HEK293 (cell line): ENCODE results near the gene CYTH3.

Experiments
- CTCF ChIA-PET: fragments of 350-600 bp; formaldehyde crosslinking; extraction: SDS; loops from one replicate; lab custom pipeline; 2021; ENCODE audit warnings: antibody characterized with exemption; lab: Yijun Ruan, JAX
- POLR2A ChIA-PET: fragments of 300-600 bp; formaldehyde crosslinking; extraction: SDS; loops from one replicate; lab custom pipeline; 2020; ENCODE audit warnings: antibody characterized with exemption, inconsistent platforms; lab: Yijun Ruan, JAX
- H3K27ac ChIP-seq: fragments of 200-500 bp; sonication (Bioruptor generic); 2 replicates; pipeline ENCODE4 v1.5.1; 2014; ENCODE audit warnings: low read depth, low read length, control low read depth, inconsistent platforms; ENCODE audit errors: extremely low read depth
- H3K36me3 ChIP-seq, 2 experiments: fragments of 200-500 bp in 1 of 2; sonication (Bioruptor generic) in 1 of 2; 1 replicate in 1 of 2; 2 replicates in 1 of 2; pipeline ENCODE4 v1.5.1; 2014 to 2017; ENCODE audit warnings: inconsistent platforms in 2 of 2, low read length in 2 of 2; ENCODE audit not compliant: control insufficient read depth in 2 of 2, insufficient read depth in 1 of 2
- H3K4me1 ChIP-seq: fragments of 200-500 bp; sonication (Bioruptor generic); 2 replicates; pipeline ENCODE4 v1.5.1; 2014; ENCODE audit warnings: mild to moderate bottlenecking, low read length, inconsistent platforms; ENCODE audit not compliant: control insufficient read depth, insufficient read depth
- H3K4me3 ChIP-seq: 2 replicates; pipeline ENCODE4 v1.5.1; 2011; ENCODE audit warnings: low read depth, mild to moderate bottlenecking, control low read depth, low read length, moderate library complexity
- H3K9me3 ChIP-seq: fragments of 200-500 bp; sonication (Bioruptor generic); 2 replicates; pipeline ENCODE4 v1.5.1; 2014; ENCODE audit warnings: low read depth, low read length, inconsistent platforms; ENCODE audit not compliant: control insufficient read depth, insufficient read depth
- HIC1 ChIP-seq: fragments of 450-650 bp; formaldehyde crosslinking; IDR thresholded peaks from 2 replicates; pipeline ENCODE4 v1.5.1; 2016; ENCODE audit warnings: missing biosample characterization, missing genetic modification characterization
- KLF8 ChIP-seq: fragments of 450-650 bp; formaldehyde crosslinking; IDR thresholded peaks from 2 replicates; pipeline ENCODE4 v1.5.1; 2016; ENCODE audit warnings: missing biosample characterization, missing genetic modification characterization
- PRDM2 ChIP-seq: fragments of 450-650 bp; formaldehyde crosslinking; IDR thresholded peaks from 2 replicates; pipeline ENCODE4 v1.5.1; 2016; ENCODE audit warnings: missing biosample characterization, missing genetic modification characterization, borderline replicate concordance
- REPIN1 ChIP-seq: fragments of 450-650 bp; formaldehyde crosslinking; IDR thresholded peaks from 2 replicates; pipeline ENCODE4 v1.5.1; 2017; ENCODE audit warnings: missing biosample characterization, missing genetic modification characterization, low read depth
- SALL2 ChIP-seq: fragments of 450-650 bp; formaldehyde crosslinking; IDR thresholded peaks from 2 replicates; pipeline ENCODE4 v1.5.0; 2017; ENCODE audit warnings: missing biosample characterization, mild to moderate bottlenecking, missing genetic modification characterization, borderline replicate concordance
- ZBTB17 ChIP-seq: fragments of 450-650 bp; formaldehyde crosslinking; IDR thresholded peaks from 2 replicates; pipeline ENCODE4 v1.5.1; 2016; ENCODE audit warnings: missing biosample characterization, missing genetic modification characterization
- ZBTB8A ChIP-seq: fragments of 450-650 bp; formaldehyde crosslinking; IDR thresholded peaks from 2 replicates; pipeline ENCODE4 v1.5.1; 2016; ENCODE audit warnings: missing biosample characterization, missing genetic modification characterization
- ZNF132 ChIP-seq: fragments of 450-650 bp; formaldehyde crosslinking; IDR thresholded peaks from 2 replicates; pipeline ENCODE4 v1.5.1; 2017; ENCODE audit warnings: missing biosample characterization, missing genetic modification characterization, borderline replicate concordance
- ZNF138 ChIP-seq: fragments of 450-650 bp; formaldehyde crosslinking; IDR thresholded peaks from 2 replicates; pipeline ENCODE4 v1.5.1; 2016; ENCODE audit warnings: missing biosample characterization, missing genetic modification characterization, borderline replicate concordance
- ZNF146 ChIP-seq: fragments of 450-650 bp; formaldehyde crosslinking; IDR thresholded peaks from 2 replicates; pipeline ENCODE4 v1.5.1; 2016; ENCODE audit warnings: missing biosample characterization, missing genetic modification characterization
- ZNF311 ChIP-seq: fragments of 450-650 bp; formaldehyde crosslinking; IDR thresholded peaks from 2 replicates; pipeline ENCODE4 v1.5.1; 2017; ENCODE audit warnings: missing biosample characterization, missing genetic modification characterization, borderline replicate concordance
- ZNF37A ChIP-seq: fragments of 450-650 bp; IDR thresholded peaks from 2 replicates; pipeline ENCODE4 v1.5.1; 2018; ENCODE audit warnings: missing biosample characterization, missing genetic modification characterization
- ZNF623 ChIP-seq: fragments of 450-650 bp; formaldehyde crosslinking; IDR thresholded peaks from 2 replicates; pipeline ENCODE4 v1.5.1; 2016; ENCODE audit warnings: missing biosample characterization, missing genetic modification characterization
- TF ChIP-seq, protein P1 (sequence below): fragments of 450-650 bp; formaldehyde crosslinking; IDR thresholded peaks from 2 replicates; pipeline ENCODE4 v1.5.1; 2016; ENCODE audit warnings: missing biosample characterization, missing genetic modification characterization
- TF ChIP-seq, protein P2 (sequence below): fragments of 450-650 bp; formaldehyde crosslinking; IDR thresholded peaks from 2 replicates; pipeline ENCODE4 v1.5.1; 2017; ENCODE audit warnings: missing biosample characterization, missing genetic modification characterization
- TF ChIP-seq, protein P3 (sequence below): fragments of 450-650 bp; formaldehyde crosslinking; IDR thresholded peaks from 2 replicates; pipeline ENCODE4 v1.5.1; 2017; ENCODE audit warnings: missing biosample characterization, mild to moderate bottlenecking, missing genetic modification characterization, moderate library complexity

Gene CYTH3

DNA sequence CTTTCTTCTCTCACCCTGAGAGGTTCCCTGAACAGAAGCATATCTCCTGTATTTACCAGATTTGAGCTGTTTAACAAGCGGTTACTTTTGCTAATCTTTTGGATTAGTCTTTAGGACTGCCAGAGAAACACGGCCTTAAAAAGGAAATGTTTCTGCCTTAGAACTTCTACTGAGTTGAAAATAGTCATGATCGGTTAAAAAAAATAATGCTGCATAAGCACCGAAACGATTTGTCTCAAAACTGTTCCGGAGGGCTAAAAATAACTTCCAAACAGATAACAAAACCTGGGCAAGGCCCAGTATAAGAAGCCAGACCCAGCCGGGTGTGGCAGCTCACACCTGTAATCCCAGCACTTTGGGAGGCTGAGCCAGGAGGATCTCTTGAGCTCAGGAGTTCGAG, 43.3 kb upstream of the CYTH3 start:
- Histone ChIP-seq H3K27ac (no peak overlapping the region), H3K4me1 (no peaks in the 10 kb centered on the region), H3K9me3 (no peaks in the 10 kb centered on the region), H3K36me3 (no peaks in the 10 kb centered on the region), H3K4me3 (no peak overlapping the region)
- ChIA-PET CTCF (interaction anchor here (0.6 to 0.7 kb wide), 2 partner anchors 18 to 96 kb away, joined by 3 read pairs; no protein-coding TSS in a partner anchor), POLR2A (no interaction called here)
- TF ChIP-seq ZNF623 (tag by site-specific recombination): no peak
- no peak for TF ChIP-seq SALL2 (tag by site-specific recombination)
- TF ChIP-seq, protein P1, sequence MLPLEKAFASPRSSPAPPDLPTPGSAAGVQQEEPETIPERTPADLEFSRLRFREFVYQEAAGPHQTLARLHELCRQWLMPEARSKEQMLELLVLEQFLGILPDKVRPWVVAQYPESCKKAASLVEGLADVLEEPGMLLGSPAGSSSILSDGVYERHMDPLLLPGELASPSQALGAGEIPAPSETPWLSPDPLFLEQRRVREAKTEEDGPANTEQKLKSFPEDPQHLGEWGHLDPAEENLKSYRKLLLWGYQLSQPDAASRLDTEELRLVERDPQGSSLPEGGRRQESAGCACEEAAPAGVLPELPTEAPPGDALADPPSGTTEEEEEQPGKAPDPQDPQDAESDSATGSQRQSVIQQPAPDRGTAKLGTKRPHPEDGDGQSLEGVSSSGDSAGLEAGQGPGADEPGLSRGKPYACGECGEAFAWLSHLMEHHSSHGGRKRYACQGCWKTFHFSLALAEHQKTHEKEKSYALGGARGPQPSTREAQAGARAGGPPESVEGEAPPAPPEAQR (tag by site-specific recombination): no peak
- TF ChIP-seq PRDM2 (tag by site-specific recombination): no peak
- no peak for TF ChIP-seq ZBTB8A
- TF ChIP-seq ZNF146 (tag by site-specific recombination): no peak
- no peak for TF ChIP-seq ZNF37A (tag by site-specific recombination)

- ChIA-PET POLR2A (no interaction called here), CTCF (interaction anchor here (0.6 to 0.7 kb wide), 2 partner anchors 161 to 1144 kb away, joined by 3 read pairs; no protein-coding TSS in a partner anchor)
- H3K27ac ChIP-seq: no peak overlapping the region
These were observed 38.0 kb upstream of the CYTH3 start for GRCh38 chr7:6310271-6310993.

DNA sequence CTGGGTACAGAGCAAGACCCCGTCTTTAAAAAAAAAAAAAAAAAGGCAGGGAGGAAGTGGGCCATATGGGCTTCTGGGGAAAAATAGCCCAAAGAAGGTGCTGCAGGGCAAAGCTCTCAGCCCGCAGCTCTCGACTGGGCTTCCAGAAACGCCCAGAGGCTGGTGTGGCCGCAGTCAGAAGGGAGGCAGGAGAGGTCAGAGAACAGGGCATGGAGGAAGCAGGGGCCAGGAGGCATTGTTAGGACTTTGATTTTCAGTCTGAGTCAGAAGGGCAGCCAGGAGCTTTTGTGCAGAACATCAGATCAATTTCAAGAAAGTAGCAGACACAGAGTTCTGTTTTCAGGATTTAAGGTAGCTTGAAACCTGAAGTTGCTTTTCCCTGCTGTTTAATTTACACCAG, 35.3 kb upstream of the CYTH3 start:
- H3K4me1 ChIP-seq: no peaks in the 10 kb centered on the region
- no peaks in the 10 kb centered on the region for H3K9me3 ChIP-seq
- ChIA-PET POLR2A (no interaction called here), CTCF (interaction anchor here (0.6 to 1.0 kb wide), 4 partner anchors 12 to 428 kb away, joined by 3 to 5 read pairs (median 4); no protein-coding TSS in a partner anchor)
- no peaks in the 10 kb centered on the region for H3K36me3 ChIP-seq
- no peak overlapping the region for H3K27ac ChIP-seq
- no peak overlapping the region for H3K4me3 ChIP-seq
- TF ChIP-seq, protein P2, sequence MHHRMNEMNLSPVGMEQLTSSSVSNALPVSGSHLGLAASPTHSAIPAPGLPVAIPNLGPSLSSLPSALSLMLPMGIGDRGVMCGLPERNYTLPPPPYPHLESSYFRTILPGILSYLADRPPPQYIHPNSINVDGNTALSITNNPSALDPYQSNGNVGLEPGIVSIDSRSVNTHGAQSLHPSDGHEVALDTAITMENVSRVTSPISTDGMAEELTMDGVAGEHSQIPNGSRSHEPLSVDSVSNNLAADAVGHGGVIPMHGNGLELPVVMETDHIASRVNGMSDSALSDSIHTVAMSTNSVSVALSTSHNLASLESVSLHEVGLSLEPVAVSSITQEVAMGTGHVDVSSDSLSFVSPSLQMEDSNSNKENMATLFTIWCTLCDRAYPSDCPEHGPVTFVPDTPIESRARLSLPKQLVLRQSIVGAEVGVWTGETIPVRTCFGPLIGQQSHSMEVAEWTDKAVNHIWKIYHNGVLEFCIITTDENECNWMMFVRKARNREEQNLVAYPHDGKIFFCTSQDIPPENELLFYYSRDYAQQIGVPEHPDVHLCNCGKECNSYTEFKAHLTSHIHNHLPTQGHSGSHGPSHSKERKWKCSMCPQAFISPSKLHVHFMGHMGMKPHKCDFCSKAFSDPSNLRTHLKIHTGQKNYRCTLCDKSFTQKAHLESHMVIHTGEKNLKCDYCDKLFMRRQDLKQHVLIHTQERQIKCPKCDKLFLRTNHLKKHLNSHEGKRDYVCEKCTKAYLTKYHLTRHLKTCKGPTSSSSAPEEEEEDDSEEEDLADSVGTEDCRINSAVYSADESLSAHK (tag by site-specific recombination): no peak
- TF ChIP-seq ZNF132 (tag by site-specific recombination): no peak
- no peak for TF ChIP-seq ZBTB17 (tag by site-specific recombination)
- no peak for TF ChIP-seq ZNF311 (tag by site-specific recombination)
- TF ChIP-seq, protein P3, sequence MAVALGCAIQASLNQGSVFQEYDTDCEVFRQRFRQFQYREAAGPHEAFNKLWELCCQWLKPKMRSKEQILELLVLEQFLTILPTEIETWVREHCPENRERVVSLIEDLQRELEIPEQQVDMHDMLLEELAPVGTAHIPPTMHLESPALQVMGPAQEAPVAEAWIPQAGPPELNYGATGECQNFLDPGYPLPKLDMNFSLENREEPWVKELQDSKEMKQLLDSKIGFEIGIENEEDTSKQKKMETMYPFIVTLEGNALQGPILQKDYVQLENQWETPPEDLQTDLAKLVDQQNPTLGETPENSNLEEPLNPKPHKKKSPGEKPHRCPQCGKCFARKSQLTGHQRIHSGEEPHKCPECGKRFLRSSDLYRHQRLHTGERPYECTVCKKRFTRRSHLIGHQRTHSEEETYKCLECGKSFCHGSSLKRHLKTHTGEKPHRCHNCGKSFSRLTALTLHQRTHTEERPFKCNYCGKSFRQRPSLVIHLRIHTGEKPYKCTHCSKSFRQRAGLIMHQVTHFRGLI: no peak
- TF ChIP-seq HIC1 (tag by site-specific recombination): no peak

More at GRCh38 chr7:6310271-6310993, 38.0 kb upstream of the CYTH3 start:
- no peak overlapping the region for H3K4me3 ChIP-seq
- H3K36me3 ChIP-seq: no peaks in the 10 kb centered on the region
- H3K4me1 ChIP-seq: no peaks in the 10 kb centered on the region
- TF ChIP-seq ZNF146 (tag by site-specific recombination) (peak; percentile 59; the same call in 1 of the 2 replicates), REPIN1 (tag by site-specific recombination) (no peak), ZNF138 (tag by site-specific recombination) (no peak), KLF8 (no peak)
- TF ChIP-seq, all 188 proteins: peak for 1
- no peaks in the 10 kb centered on the region for H3K9me3 ChIP-seq
